Endothelial cell (in vitro differentiated cells): ENCODE data around the gene DPH6. TPM values are rescaled to one million over a fixed set of nuclear protein-coding genes. Genes with fewer than 3 reads are reported as not detected.

ENCODE experiments used
- DNase-seq: peaks from one replicate; pipeline ENCODE4 v3.0.0; 2021; ENCODE audit warnings: low spot score
- H3K27ac Mint-ChIP-seq: one replicate; pipeline ENCODE4 v1.8.0; 2021; ENCODE audit warnings: mixed read lengths, inconsistent platforms; ENCODE audit not compliant: unreplicated experiment
- H3K27me3 Mint-ChIP-seq: one replicate; pipeline ENCODE4 v1.8.0; 2021; ENCODE audit warnings: mild to moderate bottlenecking, moderate library complexity, mixed read lengths, inconsistent platforms; ENCODE audit not compliant: unreplicated experiment
- H3K36me3 Mint-ChIP-seq: one replicate; pipeline ENCODE4 v1.8.0; 2021; ENCODE audit warnings: mild to moderate bottlenecking, low read depth, mixed read lengths, inconsistent platforms; ENCODE audit not compliant: unreplicated experiment
- H3K4me1 Mint-ChIP-seq: one replicate; pipeline ENCODE4 v1.8.0; 2021; ENCODE audit warnings: mild to moderate bottlenecking, mixed read lengths, inconsistent platforms; ENCODE audit not compliant: unreplicated experiment
- H3K4me3 Mint-ChIP-seq: one replicate; pipeline ENCODE4 v1.8.0; 2021; ENCODE audit warnings: mild to moderate bottlenecking, mixed read lengths, inconsistent platforms; ENCODE audit not compliant: unreplicated experiment
- H3K9me3 Mint-ChIP-seq: one replicate; pipeline ENCODE4 v1.8.0; 2021; ENCODE audit warnings: mixed read lengths, inconsistent platforms; ENCODE audit not compliant: unreplicated experiment
- total RNA-seq: library from RNA; stranded (reverse); fragmentation: NEBNext Ultra II Directional; extraction: Animal tissue kit (Norgen Biotek cat#: 25700); gene quantifications from one replicate; pipeline ENCODE4 v1.2.1, GENCODE V29; 2021; ENCODE audit not compliant: unreplicated experiment
- TF ChIP-seq, protein P1 (sequence below): fragments of 200-600 bp; sonication (generic); IDR thresholded peaks from one replicate; pipeline ENCODE4 v1.5.0; 2021; ENCODE audit warnings: antibody characterized with exemption; ENCODE audit not compliant: unreplicated experiment

DPH6 gene
- total RNA-seq, 1 donor from 2014 or later, result 10.6 TPM

- Mint-ChIP-seq H3K27me3 (peaks cover 7% of the 10 kb centered on the region), H3K36me3 (peaks cover 3% of the 10 kb centered on the region), H3K9me3 (peaks cover 3% of the 10 kb centered on the region), H3K4me3 (peak overlapping the region; percentile 47), H3K4me1 (peaks cover 25% of the 10 kb centered on the region), H3K27ac (peak overlapping the region; percentile 86)
- no peak for DNase-seq
- TF ChIP-seq, protein P1, sequence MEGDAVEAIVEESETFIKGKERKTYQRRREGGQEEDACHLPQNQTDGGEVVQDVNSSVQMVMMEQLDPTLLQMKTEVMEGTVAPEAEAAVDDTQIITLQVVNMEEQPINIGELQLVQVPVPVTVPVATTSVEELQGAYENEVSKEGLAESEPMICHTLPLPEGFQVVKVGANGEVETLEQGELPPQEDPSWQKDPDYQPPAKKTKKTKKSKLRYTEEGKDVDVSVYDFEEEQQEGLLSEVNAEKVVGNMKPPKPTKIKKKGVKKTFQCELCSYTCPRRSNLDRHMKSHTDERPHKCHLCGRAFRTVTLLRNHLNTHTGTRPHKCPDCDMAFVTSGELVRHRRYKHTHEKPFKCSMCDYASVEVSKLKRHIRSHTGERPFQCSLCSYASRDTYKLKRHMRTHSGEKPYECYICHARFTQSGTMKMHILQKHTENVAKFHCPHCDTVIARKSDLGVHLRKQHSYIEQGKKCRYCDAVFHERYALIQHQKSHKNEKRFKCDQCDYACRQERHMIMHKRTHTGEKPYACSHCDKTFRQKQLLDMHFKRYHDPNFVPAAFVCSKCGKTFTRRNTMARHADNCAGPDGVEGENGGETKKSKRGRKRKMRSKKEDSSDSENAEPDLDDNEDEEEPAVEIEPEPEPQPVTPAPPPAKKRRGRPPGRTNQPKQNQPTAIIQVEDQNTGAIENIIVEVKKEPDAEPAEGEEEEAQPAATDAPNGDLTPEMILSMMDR, result no peak
Observed at GRCh38 chr15:35546511-35547381, 781 bp upstream of the DPH6 start.

- H3K9me3 Mint-ChIP-seq, result peaks cover 3% of the 10 kb centered on the region
- TF ChIP-seq, protein P1, result peak; percentile 14
- H3K4me3 Mint-ChIP-seq, result peak overlapping the region; percentile 98
- DNase-seq, result peak; percentile 38
- H3K36me3 Mint-ChIP-seq, result peaks cover 3% of the 10 kb centered on the region
- peaks cover 7% of the 10 kb centered on the region for H3K27me3 Mint-ChIP-seq
- peak overlapping the region; percentile 99 for H3K27ac Mint-ChIP-seq
- peaks cover 25% of the 10 kb centered on the region for H3K4me1 Mint-ChIP-seq
Observed at GRCh38 chr15:35545316-35545823, 595 bp downstream of the DPH6 start.

DNA sequence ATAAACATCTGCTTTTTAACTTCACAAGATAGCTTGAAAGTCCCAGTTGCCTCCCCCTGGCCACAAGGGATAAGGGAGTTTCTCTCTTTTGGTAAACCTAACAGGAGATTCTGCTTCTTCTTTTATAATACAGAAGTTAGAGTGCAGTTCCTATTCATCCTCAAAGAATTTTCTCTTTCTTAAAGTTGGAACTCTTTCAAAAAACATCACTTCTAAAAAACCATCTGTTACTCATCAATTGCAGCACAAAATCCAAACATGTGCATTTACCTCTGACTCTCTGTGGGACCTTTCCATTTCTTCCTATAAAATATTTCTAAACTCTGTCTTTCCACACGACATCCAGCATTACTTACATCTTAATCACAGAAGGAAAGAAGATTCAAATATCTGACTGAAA lies 5.1 kb downstream of the DPH6 start:
- peaks cover 3% of the 10 kb centered on the region for H3K9me3 Mint-ChIP-seq
- H3K36me3 Mint-ChIP-seq, result peaks cover 3% of the 10 kb centered on the region
- TF ChIP-seq, protein P1, result no peak
- H3K4me1 Mint-ChIP-seq, result peaks cover 11% of the 10 kb centered on the region
- peaks cover 4% of the 10 kb centered on the region for H3K27me3 Mint-ChIP-seq
- no peak for DNase-seq
- H3K4me3 Mint-ChIP-seq, result no peak overlapping the region
- H3K27ac Mint-ChIP-seq, result no peak overlapping the region

DNA sequence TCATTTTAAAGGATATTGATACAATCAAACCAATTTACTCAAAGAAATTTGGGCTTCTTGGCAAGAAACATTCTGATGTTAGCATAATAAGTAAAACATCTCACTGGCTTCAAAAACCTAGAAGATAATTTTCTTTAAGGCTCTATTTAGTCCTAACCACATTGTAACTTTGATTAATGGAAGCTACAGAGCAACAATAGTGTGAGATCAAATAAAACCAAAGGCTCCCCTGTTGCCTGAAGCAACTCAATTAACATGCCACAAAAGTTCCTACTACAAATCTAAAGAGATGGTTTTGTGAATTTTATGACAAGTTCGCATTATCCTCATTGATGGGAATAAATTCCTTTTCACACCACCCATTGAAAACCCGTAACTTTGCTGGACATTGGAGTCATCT lies 5.9 kb downstream of the DPH6 start:
- no peak overlapping the region for H3K27ac Mint-ChIP-seq

More for the DNA sequence above, 5.9 kb downstream of the DPH6 start:
- no peak overlapping the region for H3K4me3 Mint-ChIP-seq
- TF ChIP-seq, protein P1, result no peak
- no peak for DNase-seq
- no peaks in the 10 kb centered on the region for H3K36me3 Mint-ChIP-seq
- no peaks in the 10 kb centered on the region for H3K9me3 Mint-ChIP-seq
- peaks cover 5% of the 10 kb centered on the region for H3K4me1 Mint-ChIP-seq
- no peaks in the 10 kb centered on the region for H3K27me3 Mint-ChIP-seq
